COLO668 (cell line): ENCODE results near the gene CRB3.

Experiments used
- DNase-seq: peaks from one replicate; lab custom pipeline; 2025; ENCODE audit not compliant: unreplicated experiment; lab: John Stamatoyannopoulos, UW

The CRB3 gene

GRCh38 chr19:6431891-6432290 is 32.2 kb upstream of the CRB3 start:
- no peak for DNase-seq

- DNase-seq = no peak
Observed at GRCh38 chr19:6433165-6433564, 30.9 kb upstream of the CRB3 start.

- DNase-seq = no peak
Observed at GRCh38 chr19:6433663-6434062, 30.4 kb upstream of the CRB3 start, which contains the start of gene SLC25A41. Gene SLC25A41 (minus strand): TSS chr19:6433763. CDS start chr19:6433693, 70 bp downstream.

- DNase-seq = no peak
Observed at GRCh38 chr19:6439743-6440142, 24.3 kb upstream of the CRB3 start.

- no peak for DNase-seq
Observed at GRCh38 chr19:6440905-6441304, 23.2 kb upstream of the CRB3 start.

- DNase-seq = no peak
Observed at GRCh38 chr19:6442087-6442688, 21.9 kb upstream of the CRB3 start.

GRCh38 chr19:6443986-6444385 is 20.1 kb upstream of the CRB3 start:
- DNase-seq = no peak

GRCh38 chr19:6446452-6446851 is 17.6 kb upstream of the CRB3 start:
- DNase-seq = no peak

- DNase-seq = no peak
Observed at GRCh38 chr19:6448045-6448444, 16.0 kb upstream of the CRB3 start.

GRCh38 chr19:6450166-6450565 is 13.9 kb upstream of the CRB3 start:
- DNase-seq = no peak

- DNase-seq = no peak
Observed at GRCh38 chr19:6451583-6452222, 12.4 kb upstream of the CRB3 start.

GRCh38 chr19:6452223-6452614 is 11.9 kb upstream of the CRB3 start:
- DNase-seq = no peak

GRCh38 chr19:6452899-6453298 is 11.2 kb upstream of the CRB3 start:
- no peak for DNase-seq

GRCh38 chr19:6453951-6454565 is 10.0 kb upstream of the CRB3 start:
- no peak for DNase-seq

- no peak for DNase-seq
Observed at GRCh38 chr19:6455924-6456323, 8.1 kb upstream of the CRB3 start.

- no peak for DNase-seq
Observed at GRCh38 chr19:6457958-6458694, 5.9 kb upstream of the CRB3 start.

GRCh38 chr19:6458695-6459261 is 5.3 kb upstream of the CRB3 start:
- DNase-seq = no peak

- peak; percentile 78 for DNase-seq
Observed at GRCh38 chr19:6459262-6460098, 4.6 kb upstream of the CRB3 start, which contains the start of gene SLC25A23. Gene SLC25A23 (minus strand): TSS chr19:6459792. CDS start chr19:6459628, 164 bp downstream.

- DNase-seq = peak; percentile 99
Observed at GRCh38 chr19:6460099-6460884, 3.8 kb upstream of the CRB3 start.

- DNase-seq = no peak
Observed at GRCh38 chr19:6465006-6465405, 935 bp downstream of the CRB3 start.
